SJCRH30 (cell line): ENCODE measurements around the gene KCNMA1. TPM values are rescaled to one million over a fixed set of nuclear protein-coding genes. Genes with fewer than 3 reads are reported as not detected.

Source experiments
- DNase-seq, 2 experiments: peaks; one replicate each; pipeline ENCODE4 v3.0.0-alpha.2; 2015 to 2020
- H3K27ac ChIP-seq: fragments of 250-450 bp; sonication (Bioruptor Pico); 2 replicates; pipeline ENCODE4 v1.5.1; 2020; ENCODE audit warnings: mild to moderate bottlenecking, moderate library complexity
- H3K27me3 ChIP-seq: fragments of 250-450 bp; sonication (Bioruptor Pico); 2 replicates; pipeline ENCODE4 v1.5.1; 2020; ENCODE audit warnings: mild to moderate bottlenecking, moderate library complexity
- H3K36me3 ChIP-seq: fragments of 250-450 bp; sonication (Bioruptor Pico); 2 replicates; pipeline ENCODE4 v1.5.1; 2020; ENCODE audit warnings: mild to moderate bottlenecking, moderate library complexity
- H3K4me1 ChIP-seq: fragments of 250-450 bp; sonication (Bioruptor Pico); 2 replicates; pipeline ENCODE4 v1.5.1; 2020; ENCODE audit warnings: mild to moderate bottlenecking, moderate library complexity
- H3K4me3 ChIP-seq: fragments of 250-450 bp; sonication (Bioruptor Pico); 2 replicates; pipeline ENCODE4 v1.5.1; 2020; ENCODE audit warnings: mild to moderate bottlenecking, moderate library complexity
- H3K9me3 ChIP-seq: fragments of 250-450 bp; sonication (Bioruptor Pico); replicated peaks from 2 replicates; pipeline ENCODE4 v1.5.1; 2020; ENCODE audit warnings: mild to moderate bottlenecking, moderate library complexity
- total RNA-seq: library from RNA; depleted of rRNA; stranded (reverse); fragments of >200 nt; shearing (Covaris generic); gene quantifications from 2 replicates; pipeline ENCODE4 v1.2.3, GENCODE V29; 2014

The KCNMA1 gene
- total RNA-seq, 1 experiment from 2014 or later, result 0.69 TPM

- no peak overlapping the region for H3K4me3 ChIP-seq
- H3K27me3 ChIP-seq, result no peaks in the 10 kb centered on the region
- H3K36me3 ChIP-seq, result no peaks in the 10 kb centered on the region
- DNase-seq, result no peak
- H3K27ac ChIP-seq, result no peak overlapping the region
- H3K9me3 ChIP-seq, result peaks cover 6% of the 10 kb centered on the region
- peaks cover 18% of the 10 kb centered on the region for H3K4me1 ChIP-seq
Measured at GRCh38 chr10:77334501-77334900, 303.1 kb downstream of the KCNMA1 start.

- no peak overlapping the region for H3K27ac ChIP-seq
- DNase-seq, result no peak
- H3K9me3 ChIP-seq, result 0 out of 2 replicates have a peak, but pooled peaks cover 2% of the 10 kb centered on the region
- H3K4me3 ChIP-seq, result no peak overlapping the region
- H3K36me3 ChIP-seq, result no peaks in the 10 kb centered on the region
- H3K27me3 ChIP-seq, result no peaks in the 10 kb centered on the region
- peaks cover 15% of the 10 kb centered on the region for H3K4me1 ChIP-seq
Measured at GRCh38 chr10:77333610-77334340, 303.8 kb downstream of the KCNMA1 start.

GRCh38 chr10:77332256-77332655 is 305.4 kb downstream of the KCNMA1 start:
- peaks cover 15% of the 10 kb centered on the region for H3K4me1 ChIP-seq
- no peaks in the 10 kb centered on the region for H3K9me3 ChIP-seq
- H3K27ac ChIP-seq, result peak overlapping the region; percentile 14
- peak; percentile 66 to 79 for DNase-seq
- H3K27me3 ChIP-seq, result no peaks in the 10 kb centered on the region
- no peak overlapping the region for H3K4me3 ChIP-seq
- H3K36me3 ChIP-seq, result no peaks in the 10 kb centered on the region

GRCh38 chr10:77328272-77328816 is 309.3 kb downstream of the KCNMA1 start:
- peak; percentile 60 to 75 for DNase-seq
- H3K27ac ChIP-seq, result no peak overlapping the region
- H3K27me3 ChIP-seq, result no peaks in the 10 kb centered on the region
- H3K9me3 ChIP-seq, result no peaks in the 10 kb centered on the region
- peaks cover 14% of the 10 kb centered on the region for H3K4me1 ChIP-seq
- H3K36me3 ChIP-seq, result no peaks in the 10 kb centered on the region
- no peak overlapping the region for H3K4me3 ChIP-seq

- no peak for DNase-seq
- H3K4me3 ChIP-seq, result no peak overlapping the region
- H3K27me3 ChIP-seq, result no peaks in the 10 kb centered on the region
- peaks cover 7% of the 10 kb centered on the region for H3K4me1 ChIP-seq
- no peaks in the 10 kb centered on the region for H3K36me3 ChIP-seq
- H3K27ac ChIP-seq, result no peak overlapping the region
- peaks cover 9% of the 10 kb centered on the region for H3K9me3 ChIP-seq
Measured at GRCh38 chr10:77325233-77325537, 312.4 kb downstream of the KCNMA1 start.

- no peak for DNase-seq
- no peaks in the 10 kb centered on the region for H3K27me3 ChIP-seq
- peaks cover 15% of the 10 kb centered on the region for H3K4me1 ChIP-seq
- peaks cover 9% of the 10 kb centered on the region for H3K9me3 ChIP-seq
- H3K27ac ChIP-seq, result no peak overlapping the region
- H3K36me3 ChIP-seq, result no peaks in the 10 kb centered on the region
- no peak overlapping the region for H3K4me3 ChIP-seq
Measured at GRCh38 chr10:77321838-77322237, 315.8 kb downstream of the KCNMA1 start.

- peaks cover 9% of the 10 kb centered on the region for H3K9me3 ChIP-seq
- DNase-seq, result peak in 1 of 2 experiments; percentile 35
- H3K36me3 ChIP-seq, result no peaks in the 10 kb centered on the region
- no peak overlapping the region for H3K27ac ChIP-seq
- no peaks in the 10 kb centered on the region for H3K27me3 ChIP-seq
- peaks cover 21% of the 10 kb centered on the region for H3K4me1 ChIP-seq
- no peak overlapping the region for H3K4me3 ChIP-seq
Measured at GRCh38 chr10:77320971-77321471, 316.6 kb downstream of the KCNMA1 start.

- no peaks in the 10 kb centered on the region for H3K36me3 ChIP-seq
- H3K27me3 ChIP-seq, result no peaks in the 10 kb centered on the region
- H3K4me3 ChIP-seq, result no peak overlapping the region
- H3K4me1 ChIP-seq, result peaks cover 34% of the 10 kb centered on the region
- no peak overlapping the region for H3K27ac ChIP-seq
- no peak for DNase-seq
- H3K9me3 ChIP-seq, result peaks cover 9% of the 10 kb centered on the region
Measured at GRCh38 chr10:77319557-77319956, 318.1 kb downstream of the KCNMA1 start.

GRCh38 chr10:77318739-77319138 is 318.9 kb downstream of the KCNMA1 start:
- no peak for DNase-seq
- peaks cover 39% of the 10 kb centered on the region for H3K4me1 ChIP-seq
- no peaks in the 10 kb centered on the region for H3K27me3 ChIP-seq
- no peaks in the 10 kb centered on the region for H3K36me3 ChIP-seq
- H3K9me3 ChIP-seq, result peaks cover 9% of the 10 kb centered on the region
- no peak overlapping the region for H3K4me3 ChIP-seq
- no peak overlapping the region for H3K27ac ChIP-seq

GRCh38 chr10:77317221-77317620 is 320.4 kb downstream of the KCNMA1 start:
- no peak for DNase-seq
- Histone ChIP-seq H3K36me3 (no peaks in the 10 kb centered on the region), H3K4me1 (peaks cover 39% of the 10 kb centered on the region), H3K27ac (no peak overlapping the region), H3K27me3 (no peaks in the 10 kb centered on the region), H3K9me3 (peaks cover 8% of the 10 kb centered on the region), H3K4me3 (no peak overlapping the region)

GRCh38 chr10:77315496-77316129 is 322.0 kb downstream of the KCNMA1 start:
- peaks cover 41% of the 10 kb centered on the region for H3K4me1 ChIP-seq
- DNase-seq, result peak; percentile 71 to 87

GRCh38 chr10:77313066-77313750 is 324.4 kb downstream of the KCNMA1 start:
- no peak for DNase-seq
- no peaks in the 10 kb centered on the region for H3K9me3 ChIP-seq
- peaks cover 64% of the 10 kb centered on the region for H3K4me1 ChIP-seq

More at GRCh38 chr10:77315496-77316129, 322.0 kb downstream of the KCNMA1 start:
- Histone ChIP-seq H3K36me3 (no peaks in the 10 kb centered on the region), H3K4me3 (no peak overlapping the region), H3K27ac (peak overlapping the region; percentile 88), H3K9me3 (no peaks in the 10 kb centered on the region), H3K27me3 (no peaks in the 10 kb centered on the region)

GRCh38 chr10:77311186-77311585 is 326.4 kb downstream of the KCNMA1 start:
- Histone ChIP-seq H3K27ac (peak overlapping the region; percentile 19; the same call in 1 of the 2 replicates), H3K9me3 (no peaks in the 10 kb centered on the region), H3K36me3 (no peaks in the 10 kb centered on the region), H3K27me3 (no peaks in the 10 kb centered on the region), H3K4me3 (no peak overlapping the region), H3K4me1 (peaks cover 65% of the 10 kb centered on the region)
- peak; percentile 60 to 69 for DNase-seq

More at GRCh38 chr10:77313066-77313750, 324.4 kb downstream of the KCNMA1 start:
- Histone ChIP-seq H3K27me3 (no peaks in the 10 kb centered on the region), H3K36me3 (no peaks in the 10 kb centered on the region), H3K27ac (no peak overlapping the region), H3K4me3 (no peak overlapping the region)

- peak overlapping the region; percentile 19; the same call in 1 of the 2 replicates for H3K27ac ChIP-seq
- no peak for DNase-seq
- no peaks in the 10 kb centered on the region for H3K27me3 ChIP-seq
- no peaks in the 10 kb centered on the region for H3K36me3 ChIP-seq
- peaks cover 66% of the 10 kb centered on the region for H3K4me1 ChIP-seq
- H3K9me3 ChIP-seq, result no peaks in the 10 kb centered on the region
- H3K4me3 ChIP-seq, result no peak overlapping the region
Measured at GRCh38 chr10:77310288-77310840, 327.2 kb downstream of the KCNMA1 start.
